ENCODE measurements around the gene ZNF496.

ZNF496 gene

DNA sequence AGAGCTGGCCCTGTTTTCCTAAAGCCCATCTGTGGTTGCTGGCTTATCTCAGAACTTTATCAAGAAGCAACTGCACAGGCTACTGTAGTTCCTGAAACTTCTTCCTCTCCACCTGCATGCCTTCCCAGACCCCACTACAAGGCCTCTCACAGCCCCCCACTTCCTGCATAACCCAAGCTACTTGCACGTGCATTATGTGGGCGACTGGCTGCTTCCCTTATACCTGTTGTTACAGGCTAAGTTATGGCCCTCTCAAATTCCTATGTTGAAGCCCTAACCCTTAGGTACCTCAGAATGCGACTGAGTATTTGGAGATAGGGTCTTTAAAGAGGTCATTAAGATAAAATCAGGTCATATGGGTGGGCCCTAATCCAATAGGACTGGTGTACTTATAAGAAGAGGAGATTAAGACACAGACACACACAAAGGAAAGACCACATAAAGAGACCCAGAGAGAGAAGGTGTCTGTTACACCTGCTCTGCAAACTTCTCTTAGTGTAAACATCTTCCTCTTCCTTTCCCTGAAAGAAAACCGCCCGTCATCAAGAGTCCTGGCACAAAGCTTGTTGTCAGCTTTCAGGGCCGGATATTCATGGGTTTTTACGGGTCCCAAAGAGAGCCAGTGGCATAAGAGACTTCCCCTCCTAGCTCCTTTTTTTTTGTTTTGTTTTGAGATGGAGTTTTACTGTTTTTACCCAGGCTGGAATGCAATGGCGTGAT, 5.1 kb downstream of the ZNF496 start:
- DNase-seq (ENCODE audit: low spot score) = no peak

DNA sequence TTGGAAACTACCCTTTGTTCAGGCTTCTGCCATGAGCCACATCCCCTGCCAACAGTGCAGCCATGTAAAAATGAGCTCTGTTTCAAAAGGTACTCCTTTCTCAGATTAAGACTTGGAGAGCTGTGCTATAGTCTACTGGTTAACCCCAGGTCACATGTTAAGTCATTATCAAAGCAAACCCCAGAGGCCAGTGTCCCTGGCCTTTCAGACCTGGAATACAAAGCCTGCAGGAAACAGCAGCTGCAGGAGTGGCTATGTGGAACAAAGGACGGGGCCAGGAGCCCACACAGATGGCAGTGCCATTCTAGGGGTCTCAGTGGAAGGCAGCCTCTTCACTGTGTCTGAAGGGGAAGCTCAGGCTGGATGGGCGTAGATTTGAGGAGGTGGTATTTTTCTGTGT, 6.7 kb downstream of the ZNF496 start:
- no peak for DNase-seq (ENCODE audit: low spot score)

DNA sequence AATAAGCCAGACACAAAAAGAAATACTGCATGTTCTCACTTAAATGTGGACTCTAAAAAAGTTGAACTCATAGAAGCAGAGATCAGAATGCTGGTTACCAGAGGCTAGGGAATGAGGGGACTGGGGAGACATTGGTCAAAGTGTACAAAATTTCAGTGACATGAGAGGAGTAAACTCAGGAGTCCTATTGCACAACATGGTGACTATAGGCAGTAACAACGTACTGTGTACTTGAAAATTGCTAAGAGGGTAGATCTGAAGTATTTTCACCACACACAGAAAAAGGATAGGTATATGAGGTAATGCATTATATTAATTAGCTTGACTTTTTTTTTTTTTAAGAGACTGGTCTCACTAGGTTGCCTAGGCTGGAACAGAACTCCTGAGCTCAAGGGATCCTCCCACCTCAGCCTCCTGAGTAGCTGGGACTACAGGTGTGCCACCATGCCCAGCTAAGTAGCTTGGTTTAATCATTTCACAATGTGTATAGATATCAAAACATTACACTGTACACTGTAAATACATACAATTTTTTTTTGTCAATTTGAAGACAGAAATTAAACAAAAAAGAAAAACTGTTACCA, 7.4 kb downstream of the ZNF496 start:
- no peak for DNase-seq (ENCODE audit: low spot score)

DNA sequence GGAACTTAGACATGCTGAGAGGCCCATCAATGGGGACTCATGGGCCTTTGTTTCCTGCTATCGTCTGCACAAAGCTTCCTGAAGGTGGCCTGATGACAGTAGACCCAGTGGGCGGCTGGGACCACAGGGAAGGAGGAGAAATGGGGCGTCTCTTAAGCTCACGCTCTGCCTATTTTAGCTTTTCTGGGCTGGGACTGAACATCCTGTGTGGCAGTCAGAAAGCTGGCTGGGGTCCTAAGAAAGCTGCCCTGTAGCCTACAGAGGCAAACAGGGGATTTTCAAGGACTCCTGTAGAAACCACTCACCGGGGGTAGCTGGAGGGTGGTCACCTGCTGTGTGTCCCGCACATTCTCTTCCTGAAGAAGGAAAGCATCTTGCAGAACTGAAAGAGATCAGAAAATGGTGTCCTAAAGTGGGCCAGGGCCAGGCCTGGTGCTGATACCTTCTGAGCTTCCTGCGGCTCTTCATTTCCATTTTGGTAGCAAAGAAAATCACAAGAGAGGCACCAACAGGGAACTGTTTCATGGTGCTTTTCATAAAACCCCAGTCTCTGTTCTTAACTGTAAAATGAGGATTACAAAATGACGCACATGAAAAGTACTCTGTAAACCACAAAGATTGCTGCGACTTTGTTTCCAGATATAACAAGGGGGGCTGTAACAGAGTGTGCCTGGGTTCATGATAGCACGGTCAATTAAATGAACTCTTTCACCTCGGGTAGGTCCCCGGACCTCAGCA, 8.6 kb downstream of the ZNF496 start:
- DNase-seq (ENCODE audit: low spot score) = no peak

DNA sequence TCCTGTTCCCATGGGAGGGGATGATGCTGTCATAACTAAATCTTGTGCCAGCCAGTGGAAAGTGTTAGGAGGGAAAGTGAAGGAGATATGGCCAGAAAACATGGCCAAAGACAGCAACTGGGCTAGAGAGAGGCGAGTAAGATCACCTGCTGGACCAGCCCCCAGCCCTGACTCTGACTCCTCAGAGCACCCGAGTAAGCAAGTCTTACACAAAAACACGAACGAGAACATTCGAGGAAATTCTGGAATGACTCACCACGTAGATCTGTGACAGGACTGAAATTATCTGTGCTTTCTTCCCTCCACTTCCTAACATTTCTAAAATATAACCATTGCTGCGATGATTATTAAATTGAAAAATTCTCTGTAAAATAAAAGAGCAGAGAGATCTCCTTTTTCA, 9.2 kb downstream of the ZNF496 start:
- no peak for DNase-seq (ENCODE audit: low spot score)

DNA sequence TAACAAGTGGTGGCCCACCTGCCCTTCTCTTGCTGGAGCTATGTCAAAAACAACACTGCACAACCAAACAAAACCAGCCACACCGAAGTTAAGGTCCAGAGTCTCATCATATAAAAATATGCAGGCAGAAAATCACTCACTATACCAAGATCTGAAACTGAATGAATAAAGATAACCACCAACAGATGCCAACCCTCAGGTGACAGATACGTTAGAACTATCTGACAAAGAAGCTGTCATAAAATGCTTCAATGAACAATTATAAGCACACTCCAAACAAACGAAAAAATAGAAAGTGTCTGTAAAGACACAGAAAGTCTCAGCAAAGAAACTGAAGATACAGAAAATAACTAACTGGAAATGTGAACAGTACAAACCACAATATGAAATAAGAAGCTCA, 14.0 kb downstream of the ZNF496 start:
- no peak for DNase-seq (ENCODE audit: low spot score)

DNA sequence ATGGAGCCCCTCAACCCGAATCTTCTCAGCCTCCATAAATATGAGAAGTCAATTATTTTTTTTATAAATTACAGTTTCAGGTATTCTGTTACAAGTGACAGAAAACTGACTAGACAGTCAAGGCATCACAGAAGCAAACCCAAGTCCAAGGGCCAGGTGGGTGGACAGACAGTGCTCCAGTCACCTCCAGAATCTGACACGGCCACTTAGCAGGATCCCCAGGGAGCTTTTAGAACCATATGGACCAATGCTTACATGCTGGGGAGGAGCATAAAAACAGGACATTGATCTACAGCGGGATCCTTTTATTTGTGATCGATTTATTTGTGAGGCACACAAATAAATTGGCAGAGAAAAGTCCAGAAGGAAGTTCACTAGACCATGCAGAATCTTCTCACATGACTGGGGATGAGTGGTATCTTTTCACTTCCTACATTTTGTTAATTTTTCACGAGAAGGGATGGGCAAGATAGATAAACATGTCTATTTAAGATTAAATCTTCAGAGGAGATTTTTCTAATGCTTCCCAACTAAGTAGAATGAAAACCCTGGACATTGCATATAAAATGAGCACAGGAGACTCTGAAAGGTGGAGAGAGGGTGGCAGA, 15.0 kb downstream of the ZNF496 start:
- no peak for DNase-seq (ENCODE audit: low spot score)

DNA sequence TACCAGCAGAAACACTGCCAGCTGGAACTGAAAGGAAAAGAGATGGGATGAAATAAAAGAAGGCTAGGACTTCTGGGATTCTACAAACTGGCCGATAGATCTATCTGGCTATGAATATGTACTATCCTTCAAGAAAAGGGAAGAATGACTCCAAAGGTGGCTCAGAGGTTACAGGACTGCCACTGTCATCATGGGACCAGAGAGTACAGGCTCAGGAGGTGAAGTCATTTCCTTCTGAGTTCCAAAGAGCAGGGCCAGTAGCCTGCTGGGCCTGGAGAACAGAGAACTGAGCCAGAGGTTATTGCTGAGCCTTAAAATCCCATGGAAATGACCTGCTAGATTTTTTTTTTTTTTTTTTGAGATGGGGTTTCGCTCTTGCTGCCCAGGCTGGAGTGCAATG, 27.6 kb downstream of the ZNF496 start:
- DNase-seq (ENCODE audit: low spot score) = no peak

DNA sequence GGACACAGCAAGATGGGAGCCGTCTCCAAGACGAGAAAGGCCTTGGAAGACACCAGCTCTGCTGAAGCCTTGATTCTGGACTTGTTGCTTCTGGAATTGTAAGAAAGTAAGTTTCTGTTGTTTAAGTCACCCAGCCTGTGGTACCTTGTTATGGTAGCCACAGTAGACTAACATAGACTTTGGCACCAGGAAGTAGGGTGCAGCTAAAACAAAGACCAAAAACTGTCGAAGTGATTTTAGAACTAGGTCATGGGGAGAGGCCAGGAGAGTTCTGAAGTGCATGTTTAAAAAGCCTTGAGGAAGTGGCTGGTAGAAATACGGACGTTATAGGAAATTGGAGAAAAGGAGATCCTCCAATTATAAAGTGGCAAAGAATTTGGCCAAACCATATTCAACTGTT, 28.5 kb downstream of the ZNF496 start:
- no peak for DNase-seq (ENCODE audit: low spot score)

DNA sequence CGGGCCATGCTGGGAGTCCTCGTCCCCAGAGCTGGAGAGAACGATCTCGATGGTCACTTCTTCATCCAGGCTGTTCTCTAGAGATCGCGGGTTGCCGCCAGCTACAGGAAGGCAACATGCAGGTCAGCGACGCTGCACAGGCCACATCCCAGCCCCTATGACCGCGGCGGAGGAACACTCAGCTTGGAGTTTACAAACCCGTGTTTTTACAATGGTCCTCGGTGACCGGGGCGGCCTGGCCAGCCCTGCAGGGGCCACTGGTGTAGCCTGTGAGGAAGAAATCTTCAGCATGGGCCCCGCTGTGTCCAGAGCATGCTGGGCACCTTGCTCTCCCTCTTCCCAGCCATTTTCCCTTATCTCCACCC, 30.5 kb downstream of the ZNF496 start:
- DNase-seq (ENCODE audit: low spot score) = no peak

DNA sequence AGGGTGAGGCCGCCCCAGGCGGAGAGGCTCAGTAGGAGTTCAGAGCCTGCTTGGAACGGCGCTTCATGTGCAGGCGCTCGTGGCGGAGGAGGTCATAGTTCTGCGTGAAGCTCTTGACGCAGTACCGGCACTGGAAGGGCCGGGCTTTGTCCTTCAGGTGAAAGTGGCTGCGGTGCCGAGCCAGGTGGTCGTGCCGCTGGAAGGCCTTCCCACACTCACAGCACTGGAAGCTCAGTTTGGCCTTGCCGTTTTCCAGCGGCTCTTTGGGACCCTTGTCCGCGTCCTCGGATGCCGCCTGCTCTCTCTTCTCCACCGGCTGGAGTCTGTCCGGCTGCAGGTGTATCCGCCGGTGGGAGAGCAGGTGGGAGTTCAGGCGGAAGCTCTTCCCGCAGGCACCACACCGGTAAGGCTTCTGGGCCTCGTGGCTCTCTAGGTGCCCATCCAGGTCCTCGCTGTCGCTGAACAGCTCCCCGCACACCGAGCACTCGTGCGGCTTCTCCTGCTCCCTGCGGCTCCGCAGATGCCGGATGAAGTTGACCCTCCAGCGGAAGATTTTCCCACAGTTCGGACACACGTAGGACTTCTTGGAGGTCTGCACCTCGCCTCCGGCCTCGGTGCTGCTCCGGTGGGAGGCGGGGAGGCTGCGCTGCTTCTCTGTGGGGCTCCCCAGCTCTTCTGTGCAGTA, 31.0 kb downstream of the ZNF496 start:
- no peak for DNase-seq (ENCODE audit: low spot score)

DNA sequence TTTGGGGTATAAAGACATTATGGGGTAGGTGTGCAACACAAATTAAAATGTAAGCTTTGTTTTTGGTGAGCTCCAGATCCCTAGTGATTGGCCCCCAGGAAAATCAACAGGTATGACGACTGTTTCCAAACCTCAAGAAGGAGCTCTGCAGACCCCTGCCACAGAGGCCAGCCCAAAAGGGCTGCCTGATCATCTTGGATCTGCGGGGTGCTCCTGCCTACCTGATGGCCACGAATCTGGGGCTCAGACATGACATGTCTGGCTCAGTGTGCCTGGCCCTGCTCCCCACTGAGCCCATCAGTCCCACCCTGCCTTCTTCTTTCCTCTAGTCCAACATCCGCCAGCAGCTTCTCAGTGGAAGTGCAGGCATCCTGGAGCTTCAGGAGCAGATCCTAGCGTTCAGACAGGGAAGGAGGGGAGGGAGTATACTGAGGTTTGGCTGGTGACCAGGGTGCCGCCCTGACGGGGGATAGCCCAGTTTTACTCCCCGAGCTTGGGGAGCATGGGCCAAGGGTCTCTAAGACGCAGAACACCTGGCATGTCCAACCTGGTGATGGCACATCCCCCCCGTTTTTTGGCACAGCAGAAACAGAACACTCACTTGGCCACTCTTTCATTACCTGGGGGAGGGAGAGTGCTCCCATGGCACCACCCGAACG, 31.8 kb downstream of the ZNF496 start:
- DNase-seq (ENCODE audit: low spot score) = no peak

DNA sequence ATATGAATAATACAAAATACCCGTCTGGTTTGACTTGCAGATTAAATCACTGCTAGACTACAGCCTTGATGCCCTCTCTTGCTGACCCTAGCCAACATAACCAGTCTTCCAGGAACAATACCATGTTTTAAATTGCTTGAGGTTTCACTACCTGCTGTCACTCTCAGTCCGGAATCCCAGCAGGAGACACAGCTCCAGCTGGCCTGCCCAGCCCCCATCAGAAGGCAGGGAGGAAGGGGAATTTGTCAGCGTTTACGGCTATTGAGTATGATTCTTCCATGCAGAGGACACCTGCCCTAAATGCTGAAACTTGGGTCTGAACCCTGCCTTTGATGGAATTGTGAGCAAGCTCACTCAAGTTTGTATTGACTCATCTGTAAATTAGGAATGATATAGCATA, 33.0 kb downstream of the ZNF496 start:
- no peak for DNase-seq (ENCODE audit: low spot score)

DNA sequence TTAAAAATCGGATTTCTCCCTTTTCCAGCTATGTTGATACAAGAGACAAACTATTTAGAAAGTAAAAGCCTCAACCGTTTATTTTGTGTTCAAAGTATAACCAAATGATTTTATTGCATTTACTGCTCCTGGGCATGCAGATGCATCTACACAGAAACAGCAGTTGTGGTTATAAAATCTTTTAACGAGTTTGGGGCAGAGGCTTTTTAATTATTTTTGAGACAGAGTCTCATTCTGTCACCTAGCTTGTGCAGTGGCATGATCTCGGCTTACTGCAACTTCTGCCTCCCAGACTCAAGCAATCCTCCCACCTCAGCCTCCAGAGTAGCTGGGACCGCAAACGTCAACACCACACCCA, 33.6 kb downstream of the ZNF496 start:
- no peak for DNase-seq (ENCODE audit: low spot score)

DNA sequence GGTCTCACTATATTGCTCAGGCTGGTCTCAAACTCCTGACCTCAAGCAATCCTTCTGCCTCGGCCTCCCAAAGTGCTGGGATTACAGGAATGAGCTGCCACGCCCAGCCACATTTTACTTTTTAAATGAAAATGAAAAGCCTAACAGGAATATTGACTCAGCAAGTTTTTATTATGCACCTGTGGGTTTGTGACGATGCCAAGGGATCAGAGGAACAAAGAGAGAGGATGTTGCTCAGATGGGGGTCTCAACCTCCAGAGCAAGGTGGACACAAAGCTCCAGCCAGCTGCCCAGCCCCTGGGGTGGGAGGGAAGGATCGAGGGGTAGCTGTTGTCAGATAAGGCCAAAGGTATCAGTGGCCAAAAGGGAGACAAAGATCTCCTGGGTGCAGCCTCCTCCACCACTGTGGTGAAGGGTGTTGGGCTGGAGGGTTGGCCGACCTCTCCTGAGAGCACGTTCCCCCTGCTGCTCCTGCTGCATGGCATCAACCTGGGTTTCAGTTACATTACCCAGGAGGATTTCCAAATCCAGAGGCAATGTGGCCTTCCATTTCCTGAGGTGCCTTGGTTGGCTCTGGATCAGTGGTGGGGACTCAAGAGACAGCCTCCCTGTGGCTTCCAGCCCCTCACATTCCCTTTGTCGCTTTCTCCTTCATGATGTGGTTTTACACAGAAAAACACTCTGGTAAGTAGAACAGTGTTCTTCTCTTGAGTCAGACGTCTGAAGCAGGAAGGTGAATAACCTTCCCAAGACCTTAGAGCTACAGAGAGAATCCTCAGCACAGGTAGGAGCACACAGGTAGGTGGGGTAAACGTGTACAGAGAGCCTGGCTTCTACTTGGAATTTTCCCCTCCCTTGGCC, 34.2 kb downstream of the ZNF496 start:
- DNase-seq (ENCODE audit: low spot score) = no peak

DNA sequence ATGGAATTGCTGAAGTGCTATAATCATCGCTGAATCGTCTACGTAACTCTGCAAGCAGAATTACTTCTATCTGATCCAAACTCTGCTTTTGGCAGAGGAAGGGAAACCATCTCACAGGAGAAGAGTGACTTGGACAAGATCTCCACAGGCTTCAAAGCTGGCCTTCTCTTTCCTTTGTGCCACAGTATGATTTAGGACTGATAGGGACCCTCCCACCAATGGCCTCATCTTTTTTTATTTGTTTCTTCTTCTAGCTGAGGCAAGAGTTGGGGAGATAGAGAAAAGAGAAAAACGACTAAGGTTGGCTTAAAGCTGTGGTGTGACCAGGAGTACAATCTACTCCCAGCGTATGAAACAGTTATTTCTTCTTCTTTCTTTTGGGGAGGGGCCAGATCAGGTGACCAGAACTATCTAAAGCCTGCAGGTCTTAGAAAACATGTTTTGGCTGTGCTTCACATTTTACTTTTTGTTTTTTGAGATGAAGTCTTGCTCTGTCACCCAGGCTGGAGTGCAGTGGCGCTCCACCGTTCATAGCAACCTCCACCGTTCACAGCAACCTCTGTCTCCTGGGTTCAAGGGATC, 35.0 kb downstream of the ZNF496 start:
- no peak for DNase-seq (ENCODE audit: low spot score)

DNA sequence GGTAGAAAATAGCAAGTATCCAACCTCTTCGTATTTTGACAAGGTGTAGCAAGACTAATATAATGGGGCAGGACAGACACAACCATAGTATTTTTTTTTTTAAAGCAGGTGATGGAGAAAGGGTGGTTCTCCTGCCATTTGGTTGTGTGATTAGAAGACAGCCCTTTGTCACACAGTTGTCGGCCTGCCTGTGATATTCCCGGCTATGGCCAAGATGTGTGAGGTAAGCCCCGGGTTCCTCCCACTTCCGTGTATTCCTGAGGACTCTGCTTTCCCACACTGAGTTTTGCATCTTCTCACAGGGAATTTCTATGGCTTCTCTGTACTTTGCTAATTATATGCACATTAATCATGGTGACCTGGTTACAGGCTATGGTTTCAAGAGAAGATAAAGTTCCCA, 35.9 kb downstream of the ZNF496 start:
- no peak for DNase-seq (ENCODE audit: low spot score)

DNA sequence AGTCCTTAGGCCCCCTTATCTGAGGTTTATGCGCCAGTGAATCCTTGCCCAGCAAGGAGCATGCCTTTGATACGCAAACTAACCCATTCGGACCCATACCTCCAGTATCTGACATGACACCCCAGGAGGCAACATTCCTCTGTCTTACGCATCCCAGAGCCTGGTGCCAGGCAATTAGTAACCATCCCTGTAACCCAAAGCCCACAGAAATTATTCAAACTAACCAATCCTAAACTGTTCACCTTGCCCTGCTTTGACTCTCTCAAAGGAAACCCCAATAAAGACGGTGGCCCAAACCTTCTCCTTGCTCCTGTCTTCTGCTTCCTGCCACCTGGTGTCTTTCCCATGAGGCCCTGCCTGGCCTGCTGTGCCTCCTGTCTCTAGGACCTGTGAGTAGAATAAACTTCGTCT, 36.4 kb downstream of the ZNF496 start:
- DNase-seq (ENCODE audit: low spot score) = no peak

DNA sequence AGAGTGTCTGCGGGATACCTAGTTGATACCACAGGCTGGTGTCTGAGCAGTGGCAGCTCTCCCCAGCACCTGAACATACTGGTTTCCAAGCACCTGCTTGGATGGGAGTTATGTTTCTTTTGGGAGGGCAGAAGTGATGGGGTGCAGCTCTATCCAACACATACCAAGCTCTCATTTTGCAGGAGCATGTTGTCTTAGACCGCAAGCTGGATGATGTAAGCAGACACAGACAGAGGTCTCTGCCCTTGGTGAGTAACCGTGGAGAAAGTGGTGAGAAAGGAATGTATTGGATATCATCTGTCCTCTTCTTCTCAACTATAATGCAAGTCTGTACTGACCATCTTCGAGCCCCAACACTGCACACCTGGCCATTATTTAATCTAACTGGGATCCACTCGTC, 37.4 kb downstream of the ZNF496 start:
- DNase-seq (ENCODE audit: low spot score) = no peak

DNA sequence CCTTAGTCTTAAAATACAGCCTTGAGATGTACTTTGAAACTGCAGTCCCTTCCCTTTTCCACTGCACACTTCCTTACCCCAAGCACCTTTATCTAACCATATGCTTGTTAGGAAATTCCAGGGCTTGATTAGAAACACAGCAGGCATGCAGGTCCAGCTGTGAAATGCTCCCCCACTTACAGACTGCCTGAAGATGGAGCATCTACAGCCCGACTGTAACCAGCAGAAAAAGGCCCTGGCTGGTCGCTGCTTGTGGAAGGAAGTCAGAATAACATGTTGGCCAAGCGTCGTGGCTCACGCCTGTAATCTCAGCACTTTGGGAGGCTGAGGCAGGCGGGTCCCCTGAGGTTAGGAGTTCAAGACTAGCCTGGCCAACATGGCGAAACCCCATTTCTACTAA, 38.6 kb downstream of the ZNF496 start:
- no peak for DNase-seq (ENCODE audit: low spot score)
